Medulla oblongata (tissue), 1 donor: ENCODE data around the gene BLOC1S1.

ENCODE experiments used
- DNase-seq: peaks from one replicate; pipeline ENCODE4 v3.0.0-alpha.2; 2015; ENCODE audit errors: extremely low spot score

BLOC1S1 gene

GRCh38 chr12:55711786-55712553, 3.9 kb upstream of the BLOC1S1 start:
- DNase-seq, result peak; percentile 13

GRCh38 chr12:55712700-55713415, 3.0 kb upstream of the BLOC1S1 start:
- DNase-seq, result no peak

- no peak for DNase-seq
Measured at GRCh38 chr12:55713721-55714120, 2.1 kb upstream of the BLOC1S1 start.

- DNase-seq, result no peak
Measured at GRCh38 chr12:55715169-55715764, 579 bp upstream of the BLOC1S1 start.

GRCh38 chr12:55716582-55716957, 724 bp downstream of the BLOC1S1 start:
- no peak for DNase-seq

- peak; percentile 4 for DNase-seq
Measured at GRCh38 chr12:55717011-55718007, 1.5 kb downstream of the BLOC1S1 start.

- DNase-seq, result peak; percentile 6
Measured at GRCh38 chr12:55718015-55718414, 2.2 kb downstream of the BLOC1S1 start.

GRCh38 chr12:55718624-55719275, 2.9 kb downstream of the BLOC1S1 start:
- no peak for DNase-seq

- no peak for DNase-seq
Measured at GRCh38 chr12:55719371-55719770, 3.5 kb downstream of the BLOC1S1 start.

GRCh38 chr12:55720071-55720564, 4.3 kb downstream of the BLOC1S1 start, which contains the start of gene RDH5:
Gene RDH5, plus strand, starts transcription at chr12:55720393. Its CDS starts 792 bp downstream, at chr12:55721185.
- DNase-seq, result peak; percentile 70

- DNase-seq, result peak; percentile 86
Measured at GRCh38 chr12:55720894-55721444, 5.1 kb downstream of the BLOC1S1 start.

- peak; percentile 20 for DNase-seq
Measured at GRCh38 chr12:55721601-55722213, 5.9 kb downstream of the BLOC1S1 start.

- DNase-seq, result no peak
Measured at GRCh38 chr12:55722948-55723347, 7.1 kb downstream of the BLOC1S1 start.

- no peak for DNase-seq
Measured at GRCh38 chr12:55723516-55724225, 7.8 kb downstream of the BLOC1S1 start.

GRCh38 chr12:55724226-55724939, 8.5 kb downstream of the BLOC1S1 start:
- peak; percentile 82 for DNase-seq

GRCh38 chr12:55724940-55725309, 9.1 kb downstream of the BLOC1S1 start:
- peak; percentile 7 for DNase-seq

GRCh38 chr12:55725556-55725955, 9.7 kb downstream of the BLOC1S1 start:
- DNase-seq, result no peak

- no peak for DNase-seq
Measured at GRCh38 chr12:55726971-55727370, 11.1 kb downstream of the BLOC1S1 start.
